Activated B cell treated with CpG ODN at 0.5 μM for 24 hours (primary cell): ENCODE results near the gene STKLD1. TPM values are rescaled to one million over a fixed set of nuclear protein-coding genes. Genes with fewer than 3 reads are reported as not detected.

Experiments used
- ATAC-seq: fragments of 200-7000 bp; cut with Tn5 transposase; one replicate; pipeline ENCODE4 v1.10.0; 2021; ENCODE audit warnings: low read depth, mild to moderate bottlenecking, moderate library complexity
- CTCF ChIA-PET: fragments of 350-600 bp; sonication (Branson Sonifier 250); formaldehyde crosslinking; loops from one replicate; lab custom pipeline; 2021; ENCODE audit warnings: antibody characterized with exemption; lab: Charles Lee
- POLR2A ChIA-PET: fragments of 350-600 bp; sonication (Branson Sonifier 250); formaldehyde crosslinking; loops from one replicate; lab custom pipeline; 2021; ENCODE audit warnings: antibody characterized with exemption; lab: Charles Lee
- DNase-seq: peaks from one replicate; pipeline ENCODE4 v3.0.0; 2022
- H3K27ac Mint-ChIP-seq: one replicate; pipeline ENCODE4 v1.8.0; 2020; ENCODE audit warnings: mixed read lengths
- H3K27me3 Mint-ChIP-seq: one replicate; pipeline ENCODE4 v1.8.0; 2021; ENCODE audit warnings: mixed read lengths
- H3K36me3 Mint-ChIP-seq: one replicate; pipeline ENCODE4 v1.8.0; 2021; ENCODE audit warnings: low read depth, mixed read lengths
- H3K4me1 Mint-ChIP-seq: one replicate; pipeline ENCODE4 v1.8.0; 2021; ENCODE audit warnings: mixed read lengths
- H3K4me3 Mint-ChIP-seq: one replicate; pipeline ENCODE4 v1.8.0; 2020; ENCODE audit warnings: mild to moderate bottlenecking, mixed read lengths
- H3K9me3 Mint-ChIP-seq: one replicate; pipeline ENCODE4 v1.8.0; 2020; ENCODE audit warnings: mixed read lengths
- CTCF ChIP-seq: fragments of 200-600 bp; IDR thresholded peaks from one replicate; pipeline ENCODE4 v1.8.0; 2022; ENCODE audit warnings: antibody characterized with exemption, mild to moderate bottlenecking
- intact Hi-C: fragments of 100-400 bp; cut with micrococcal nuclease; formaldehyde crosslinking; loops from one replicate; pipeline ENCODE4 v1.15.1; 2024
- total RNA-seq: library from RNA; stranded (reverse); gene quantifications from 2 replicates; pipeline ENCODE4 v1.2.3, GENCODE V29; 2022

Gene STKLD1
- total RNA-seq, 1 donor from 2014 or later = 0.44 TPM

GRCh38 chr9:133368249-133368881, 7.8 kb upstream of the STKLD1 start:
- CTCF ChIA-PET = no interaction called here
- Mint-ChIP-seq H3K36me3 (peaks cover 73% of the 10 kb centered on the region), H3K27ac (no peak overlapping the region), H3K4me3 (no peak overlapping the region), H3K4me1 (peaks cover 49% of the 10 kb centered on the region), H3K27me3 (no peaks in the 10 kb centered on the region), H3K9me3 (no peaks in the 10 kb centered on the region)
- ATAC-seq (no peak), DNase-seq (no peak)
- no peak for TF ChIP-seq CTCF
- intact Hi-C loops = no loop called here
- POLR2A ChIA-PET = no interaction called here

- DNase-seq = no peak
- ATAC-seq = no peak
- CTCF ChIA-PET = no interaction called here
- Mint-ChIP-seq H3K27ac (no peak overlapping the region), H3K27me3 (no peaks in the 10 kb centered on the region), H3K4me3 (no peak overlapping the region), H3K9me3 (no peaks in the 10 kb centered on the region), H3K36me3 (peaks cover 63% of the 10 kb centered on the region), H3K4me1 (peaks cover 57% of the 10 kb centered on the region)
- POLR2A ChIA-PET = no interaction called here
- intact Hi-C loops = no loop called here
- TF ChIP-seq CTCF = no peak
Measured at GRCh38 chr9:133369422-133369821, 6.7 kb upstream of the STKLD1 start.

- Mint-ChIP-seq H3K4me1 (peaks cover 62% of the 10 kb centered on the region), H3K27me3 (no peaks in the 10 kb centered on the region), H3K27ac (no peak overlapping the region), H3K9me3 (no peaks in the 10 kb centered on the region), H3K4me3 (no peak overlapping the region), H3K36me3 (peaks cover 59% of the 10 kb centered on the region)
- intact Hi-C loops = loop anchor here (10.0 kb wide), 2 partner anchors 655 to 765 kb away; partner anchors contain the start of genes BRD3OS and WDR5
- ATAC-seq = no peak
- no peak for TF ChIP-seq CTCF
- ChIA-PET POLR2A (no interaction called here), CTCF (no interaction called here)
- no peak for DNase-seq
Measured at GRCh38 chr9:133369933-133370332, 6.2 kb upstream of the STKLD1 start.

GRCh38 chr9:133370685-133371084, 5.5 kb upstream of the STKLD1 start:
- DNase-seq = no peak

More at GRCh38 chr9:133370685-133371084, 5.5 kb upstream of the STKLD1 start:
- intact Hi-C loops = loop anchor here (10.0 kb wide), 2 partner anchors 654 to 764 kb away; partner anchors contain the start of genes BRD3OS and WDR5
- no peaks in the 10 kb centered on the region for H3K9me3 Mint-ChIP-seq
- ChIA-PET CTCF (interaction anchor here (1.3 kb wide), 1 partner anchor 185 kb away, joined by 3 read pairs; no protein-coding TSS in a partner anchor), POLR2A (interaction anchor here (0.6 to 1.6 kb wide), 5 partner anchors 14 to 1033 kb away, joined by 3 to 7 read pairs (median 4); partner anchors contain the start of genes MED22, RPL7A, SURF1 and SURF2)
- peak overlapping the region; percentile 21 for H3K4me3 Mint-ChIP-seq
- peaks cover 55% of the 10 kb centered on the region for H3K36me3 Mint-ChIP-seq
- no peaks in the 10 kb centered on the region for H3K27me3 Mint-ChIP-seq
- peak overlapping the region; percentile 26 for H3K27ac Mint-ChIP-seq
- ATAC-seq = no peak
- TF ChIP-seq CTCF = no peak
- H3K4me1 Mint-ChIP-seq = peaks cover 64% of the 10 kb centered on the region
